Stimulated activated CD8-positive, alpha-beta memory T cell treated with anti-CD3 and anti-CD28 coated beads, Interleukin-4, amount 100 ng/mL, for 48 hours (primary cell): Measurements from ENCODE around the gene ARHGAP26.

Experiments used
- DNase-seq: peaks from one replicate; pipeline ENCODE4 v3.0.0-alpha.2; 2020

ARHGAP26 gene

DNA sequence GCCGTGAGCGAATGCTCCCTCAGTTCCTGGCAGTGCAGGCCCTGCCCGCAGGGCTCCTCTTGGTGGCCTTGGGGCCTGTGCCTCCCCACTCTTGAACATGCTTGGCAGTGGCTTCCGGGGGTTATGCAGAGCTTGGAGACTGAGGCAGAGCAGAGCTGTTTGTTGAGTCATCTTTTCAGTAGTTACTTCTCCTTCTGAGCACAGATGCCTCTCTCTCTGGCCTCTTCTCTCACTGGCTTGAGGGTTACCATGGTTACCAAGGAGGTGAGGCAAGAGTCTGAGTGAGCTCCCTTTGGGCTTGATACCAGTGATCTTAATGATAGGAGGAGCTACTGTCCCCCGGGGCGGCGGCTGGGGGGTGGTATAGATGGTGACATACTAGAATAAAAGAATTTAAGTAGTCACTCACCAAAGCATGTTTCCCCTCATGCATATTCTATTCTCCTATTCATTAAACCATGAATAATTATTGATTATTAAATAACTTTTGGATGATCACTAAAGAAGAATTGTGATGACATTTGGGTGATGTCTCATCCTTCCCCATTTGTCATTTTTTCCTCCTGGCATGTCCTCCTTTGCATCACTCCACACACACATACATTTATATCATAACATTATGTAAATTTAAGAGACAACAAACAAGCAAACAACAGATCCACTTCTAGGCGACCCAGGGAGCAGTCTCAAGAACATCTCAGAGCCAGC lies 111.1 kb downstream of the ARHGAP26 start:
- DNase-seq = no peak

DNA sequence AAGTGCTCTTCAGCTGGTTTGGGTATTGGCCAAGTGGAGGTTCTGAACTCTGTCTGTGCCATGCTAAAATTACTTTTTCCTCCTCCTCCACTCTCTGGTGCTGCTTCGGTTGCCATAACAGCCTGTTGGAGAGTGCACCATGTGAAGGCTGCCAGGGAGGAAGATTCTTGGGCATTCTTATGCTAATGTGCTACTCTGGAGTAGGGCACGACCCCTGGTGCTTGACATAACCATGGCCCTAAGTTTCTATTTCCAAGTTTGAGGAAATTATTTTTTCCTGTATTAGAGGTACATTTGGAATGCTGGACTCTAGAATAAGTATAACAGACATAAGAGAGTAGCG lies 111.6 kb downstream of the ARHGAP26 start:
- DNase-seq = no peak

DNA sequence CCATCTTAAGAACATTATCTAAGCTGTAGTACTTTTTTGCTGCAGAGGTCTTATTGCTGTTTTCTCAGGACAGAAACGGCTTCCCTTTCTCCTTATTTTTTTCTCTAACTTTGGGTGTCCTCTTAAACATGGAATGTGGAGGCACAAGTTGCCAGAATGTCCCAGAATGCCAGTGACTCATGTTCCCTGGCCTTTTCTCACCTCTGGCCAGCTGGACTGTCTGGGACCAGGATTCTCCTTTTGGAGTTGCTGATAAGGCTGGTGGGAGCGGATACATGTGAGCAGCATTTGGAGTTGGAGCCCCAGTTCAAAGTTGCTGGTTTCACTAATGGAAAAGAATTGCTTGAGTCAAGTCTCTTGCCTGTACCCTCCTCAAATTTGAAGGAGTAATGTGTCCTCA lies 112.8 kb downstream of the ARHGAP26 start:
- DNase-seq = no peak

DNA sequence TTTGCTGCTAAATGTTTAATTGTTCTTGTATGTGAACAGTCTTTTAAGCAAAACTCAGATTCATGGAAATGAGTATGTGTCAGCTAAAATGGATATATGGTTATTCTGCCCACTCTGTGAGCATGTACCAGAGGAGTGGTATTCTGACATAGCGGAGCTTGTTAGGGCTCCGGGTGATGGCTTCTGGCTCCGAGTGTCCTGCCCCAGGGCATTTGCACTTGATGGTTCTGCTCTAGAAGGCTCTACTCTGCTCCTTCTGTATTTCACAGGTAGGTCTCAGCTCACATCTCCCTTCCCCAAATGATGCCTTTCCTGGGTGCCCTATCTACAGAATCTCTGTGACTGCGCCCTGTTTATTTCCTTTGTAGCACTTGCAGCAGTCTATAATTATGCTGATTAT lies 113.3 kb downstream of the ARHGAP26 start:
- no peak for DNase-seq

DNA sequence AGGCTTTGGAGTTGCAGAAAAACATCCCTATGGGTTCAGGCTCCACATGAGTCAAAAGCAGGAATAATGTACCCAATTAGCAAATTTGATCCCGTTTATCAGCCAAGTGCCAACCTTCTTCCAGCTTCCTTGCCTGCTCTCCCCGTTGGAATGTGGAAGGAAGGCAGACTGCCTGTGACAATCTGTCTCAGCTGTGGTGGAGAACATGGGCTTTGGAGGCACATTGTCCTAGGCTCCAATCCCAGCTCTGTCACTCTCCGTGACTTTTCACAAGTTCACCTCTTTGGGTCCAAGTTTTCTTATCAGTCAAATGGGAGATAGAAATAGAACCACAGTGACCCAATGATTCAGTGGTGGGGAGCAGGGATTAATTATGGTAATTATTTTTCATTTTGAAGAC lies 113.9 kb downstream of the ARHGAP26 start:
- no peak for DNase-seq

DNA sequence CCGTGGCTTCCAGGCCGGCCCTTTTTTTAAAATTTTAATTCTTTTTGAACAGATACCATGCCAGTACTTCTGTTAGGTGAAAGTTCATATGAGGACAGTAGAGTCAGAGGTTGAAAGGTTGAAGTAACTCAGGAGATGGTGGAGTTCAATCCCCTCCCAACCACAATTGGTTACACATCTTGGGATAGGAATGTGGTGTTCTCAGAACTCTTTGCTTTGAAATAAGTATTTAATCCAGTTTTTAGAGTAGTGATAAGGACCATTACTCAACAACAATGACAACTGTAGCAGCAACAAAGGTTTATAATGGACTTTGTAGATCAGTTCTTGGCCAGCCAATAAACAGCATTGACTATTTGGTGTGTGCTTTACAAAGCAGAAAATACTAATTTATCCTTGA lies 116.0 kb downstream of the ARHGAP26 start:
- DNase-seq = no peak

DNA sequence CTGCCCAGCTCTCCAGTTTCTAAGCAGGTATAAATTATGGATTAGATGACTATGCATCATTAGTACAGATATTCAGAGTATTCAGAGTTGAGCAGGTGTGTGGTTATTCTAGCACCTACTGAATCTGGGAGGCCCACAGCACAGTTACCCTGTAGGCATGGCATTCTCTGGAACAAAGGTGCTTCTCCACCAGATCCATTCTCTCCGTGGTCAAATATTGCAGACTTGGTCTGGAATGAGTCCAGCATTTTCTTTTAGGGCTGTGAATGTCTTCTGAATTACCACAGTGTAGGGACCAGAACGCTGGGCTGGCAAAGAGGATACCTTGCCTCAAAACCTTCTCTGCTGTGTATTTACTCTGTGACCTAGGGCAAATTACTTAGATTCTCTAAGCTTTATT lies 116.8 kb downstream of the ARHGAP26 start:
- DNase-seq = no peak

DNA sequence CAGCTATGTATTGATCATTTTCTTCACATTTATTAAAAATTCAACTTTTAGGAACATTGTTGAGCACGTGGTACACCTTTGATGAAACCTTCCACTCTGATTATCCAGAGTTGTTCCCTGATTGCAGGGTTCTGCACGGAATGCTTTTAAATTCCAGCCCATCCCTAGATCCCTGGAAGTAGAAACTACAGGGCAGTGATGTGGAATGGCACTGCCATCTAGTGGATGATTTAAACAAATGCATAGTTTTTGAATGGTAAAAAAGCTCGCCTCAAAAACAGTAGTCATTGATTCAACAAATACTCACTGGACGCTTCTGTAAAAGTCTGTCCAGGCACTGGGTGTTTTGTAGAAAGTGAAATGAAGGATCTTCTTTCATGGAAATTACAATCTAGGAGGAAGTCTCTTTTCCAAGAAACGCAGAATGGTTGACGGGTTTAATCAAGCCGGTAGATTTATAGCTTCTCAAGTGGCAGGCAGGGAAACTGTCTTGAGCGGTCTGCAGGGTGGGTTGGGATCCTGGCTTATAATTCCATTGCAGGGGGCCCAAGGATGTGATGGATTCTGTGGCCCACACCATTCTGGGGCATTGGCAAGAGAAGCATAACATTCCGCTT lies 118.4 kb downstream of the ARHGAP26 start:
- DNase-seq = no peak

DNA sequence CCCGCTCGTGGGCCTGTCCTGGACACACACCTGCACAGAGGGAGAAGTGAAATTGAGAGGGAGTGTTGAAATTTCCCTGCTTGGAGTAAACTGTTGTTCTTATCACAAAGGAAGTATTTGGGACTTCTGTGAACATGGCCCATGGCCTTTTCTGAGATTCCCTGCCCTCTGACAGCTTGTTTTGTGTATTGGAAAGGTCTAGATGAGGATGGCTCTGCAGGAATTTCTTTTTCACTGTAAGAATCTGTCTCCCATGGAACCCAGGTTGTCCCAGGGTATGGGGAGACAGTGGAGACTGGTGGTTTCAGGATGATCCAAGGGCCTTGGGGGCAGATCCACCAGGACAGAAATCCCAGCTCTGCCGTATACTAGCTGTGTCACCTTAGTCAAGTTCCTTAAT lies 121.8 kb downstream of the ARHGAP26 start:
- DNase-seq = no peak

DNA sequence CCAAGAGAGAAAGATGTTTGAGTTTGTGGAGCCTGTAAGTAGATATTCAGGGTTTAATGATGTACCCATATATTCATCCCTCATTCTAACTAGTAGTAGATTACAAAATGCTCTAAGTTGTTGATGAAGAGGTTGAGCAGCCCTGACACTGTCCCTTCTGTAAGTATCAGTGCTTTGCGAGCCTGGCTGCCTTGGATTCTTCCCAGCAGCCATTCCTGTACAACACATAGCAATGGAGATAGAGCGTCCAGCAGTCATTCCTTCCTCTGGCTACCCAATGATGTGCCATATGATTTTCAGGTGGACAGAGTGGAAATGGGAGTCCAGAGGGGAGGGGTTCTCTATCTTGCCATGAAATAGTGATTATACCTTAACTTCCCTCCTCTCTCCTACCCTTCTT lies 124.1 kb downstream of the ARHGAP26 start:
- DNase-seq = no peak

DNA sequence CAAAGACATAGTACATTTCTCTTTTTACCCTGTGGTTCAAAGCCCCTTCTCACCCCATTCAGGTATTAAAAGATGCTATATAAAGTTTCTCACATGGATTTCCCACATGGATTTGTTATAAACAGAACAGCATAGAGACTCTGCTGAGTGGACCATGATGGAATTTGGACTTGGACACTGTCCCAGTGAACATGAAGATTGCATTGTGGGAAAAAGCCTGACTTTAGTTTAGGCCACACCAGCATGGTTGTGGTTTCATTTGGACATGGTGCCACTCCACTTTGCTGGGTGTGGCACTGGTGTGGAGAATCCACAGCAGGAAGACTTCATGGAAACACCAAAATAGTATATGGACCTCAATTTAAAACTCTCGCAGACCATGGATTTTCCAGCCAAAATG lies 124.6 kb downstream of the ARHGAP26 start:
- DNase-seq = no peak

DNA sequence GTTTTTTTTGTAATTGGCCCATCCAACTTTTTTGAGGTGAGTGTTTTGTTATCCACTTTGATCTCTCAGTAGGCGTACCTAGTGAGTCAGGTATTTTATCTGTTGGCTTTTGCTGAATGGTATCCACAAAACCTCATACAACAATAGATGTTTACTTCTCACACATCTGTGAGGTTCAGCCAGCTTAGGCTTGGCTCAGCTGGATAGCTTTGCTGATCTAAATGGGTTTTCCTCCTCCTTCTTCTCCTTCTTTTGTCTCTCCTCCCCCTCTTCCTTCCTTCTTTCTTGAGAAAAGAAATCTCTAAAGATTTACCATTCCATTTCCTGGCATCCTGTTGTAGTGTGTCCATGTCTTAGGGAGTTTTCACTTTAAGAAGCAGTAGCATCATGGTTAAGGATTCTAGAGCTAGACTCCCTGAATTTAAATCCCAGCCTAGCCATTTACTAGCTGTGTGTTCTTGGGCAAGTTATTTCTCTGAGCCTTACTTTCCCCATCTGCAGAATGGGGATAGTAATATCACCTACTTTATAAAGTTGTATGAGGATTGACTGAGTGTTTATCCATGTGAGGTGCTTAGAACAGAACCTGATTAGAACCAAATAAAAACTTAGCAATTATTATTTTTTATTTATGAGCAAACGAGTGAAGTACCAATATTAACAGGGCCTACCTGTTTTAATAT lies 126.3 kb downstream of the ARHGAP26 start:
- DNase-seq = no peak

DNA sequence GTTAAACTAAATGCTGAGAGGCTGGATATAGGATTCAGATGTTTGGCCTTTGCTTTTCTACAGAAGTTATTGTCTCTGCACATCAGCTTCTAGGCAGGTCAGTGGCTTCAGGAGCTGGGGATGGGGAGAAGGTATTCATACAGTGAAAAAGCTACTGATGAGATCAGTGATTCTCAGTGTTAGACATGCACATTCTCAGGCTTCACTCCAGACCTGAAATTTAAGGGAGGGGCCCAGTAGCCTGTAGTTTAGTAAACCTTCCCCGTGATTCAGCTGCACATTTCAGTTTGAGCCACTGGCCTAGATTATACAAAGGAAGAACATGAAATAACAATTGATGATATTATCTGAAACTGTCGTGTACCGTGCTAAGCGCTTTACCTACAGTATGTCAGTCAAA lies 127.2 kb downstream of the ARHGAP26 start:
- DNase-seq = no peak

DNA sequence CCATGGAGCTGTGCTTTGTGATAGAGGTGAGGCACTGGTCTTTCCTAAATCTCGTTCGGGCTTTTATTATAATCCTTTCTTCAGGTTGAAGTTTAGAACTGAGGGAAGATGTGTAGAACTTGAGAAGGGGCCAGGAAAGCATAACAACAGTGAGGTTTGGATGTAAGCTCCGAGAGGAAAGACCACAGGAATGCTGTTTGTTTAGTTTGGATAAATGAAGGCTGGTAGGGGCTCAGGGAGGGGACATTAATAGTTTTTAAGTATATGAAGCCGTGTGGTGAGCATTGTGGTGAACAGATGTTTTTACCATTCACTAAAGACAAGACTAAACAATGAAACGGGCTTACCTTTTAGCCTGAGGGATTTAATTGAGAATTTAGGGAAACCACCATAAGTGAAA lies 130.8 kb downstream of the ARHGAP26 start:
- DNase-seq = no peak

DNA sequence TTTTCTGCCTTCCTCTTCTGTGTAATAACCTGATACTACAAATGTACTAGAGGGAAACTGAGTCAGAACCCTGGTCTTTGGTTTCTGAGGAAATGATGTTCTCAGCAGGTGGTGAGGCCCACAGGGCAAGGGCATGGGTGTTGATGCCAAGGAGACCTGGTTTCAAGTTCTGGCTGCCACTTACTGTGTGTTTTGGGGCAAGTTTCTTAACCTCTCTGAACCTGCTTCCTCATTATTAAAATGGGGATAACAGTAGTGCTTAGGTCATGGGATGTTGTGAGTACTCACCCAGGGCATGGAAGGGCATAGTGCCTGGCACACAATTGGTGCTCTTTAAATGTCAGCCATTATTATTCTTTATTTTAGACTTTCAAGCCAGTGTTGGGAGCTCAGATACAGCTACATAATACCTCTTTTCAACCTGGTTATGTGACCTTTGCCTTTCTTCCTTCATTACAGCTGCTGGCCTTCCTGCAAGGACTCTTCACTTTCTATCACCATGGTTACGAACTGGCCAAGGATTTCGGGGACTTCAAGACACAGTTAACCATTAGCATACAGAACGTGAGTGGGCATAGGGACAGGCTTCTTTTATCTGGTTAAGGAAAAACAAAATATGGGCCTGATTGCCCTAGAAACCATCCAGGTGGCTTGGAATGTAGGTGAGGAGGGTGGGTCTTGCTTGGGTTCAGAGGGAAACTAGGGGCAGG lies 131.5 kb downstream of the ARHGAP26 start:
- DNase-seq = no peak

DNA sequence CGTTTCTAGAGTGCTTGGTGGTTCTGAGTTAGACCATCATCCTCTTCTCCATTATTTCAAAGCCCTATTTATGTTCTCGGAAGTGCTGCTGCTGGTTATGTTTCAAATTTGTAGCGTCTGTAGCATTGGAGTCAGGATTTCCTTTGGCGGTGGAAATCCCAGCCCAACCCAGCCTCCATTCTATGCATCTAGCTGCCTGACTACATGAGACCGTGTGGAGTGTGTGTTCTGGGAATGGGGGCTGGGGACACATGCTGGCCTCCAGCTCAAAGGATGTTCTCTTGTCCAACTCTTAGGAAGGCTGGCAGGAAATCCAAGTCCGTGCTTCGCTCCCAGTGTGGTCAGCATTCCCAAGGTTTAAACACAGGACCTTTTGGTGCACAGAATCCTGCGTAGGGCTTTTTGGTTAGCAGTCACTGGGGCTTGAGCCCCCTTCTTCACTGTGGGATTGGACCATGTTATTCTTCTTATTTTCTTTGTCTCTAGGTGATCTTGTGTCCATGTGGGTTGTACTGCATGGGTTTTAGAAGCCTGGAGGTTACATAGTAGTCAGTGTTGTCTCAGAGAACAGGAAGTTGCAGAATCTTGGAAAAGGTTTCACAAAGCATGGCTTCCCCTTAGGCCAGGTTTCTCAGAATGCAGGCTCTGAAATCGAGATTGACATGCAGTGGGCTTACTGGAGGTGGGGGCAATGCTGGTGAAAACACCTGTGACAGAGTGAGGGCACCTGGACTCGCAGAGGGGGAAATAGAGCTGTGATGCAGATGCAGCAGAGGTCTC lies 132.2 kb downstream of the ARHGAP26 start:
- DNase-seq = no peak

DNA sequence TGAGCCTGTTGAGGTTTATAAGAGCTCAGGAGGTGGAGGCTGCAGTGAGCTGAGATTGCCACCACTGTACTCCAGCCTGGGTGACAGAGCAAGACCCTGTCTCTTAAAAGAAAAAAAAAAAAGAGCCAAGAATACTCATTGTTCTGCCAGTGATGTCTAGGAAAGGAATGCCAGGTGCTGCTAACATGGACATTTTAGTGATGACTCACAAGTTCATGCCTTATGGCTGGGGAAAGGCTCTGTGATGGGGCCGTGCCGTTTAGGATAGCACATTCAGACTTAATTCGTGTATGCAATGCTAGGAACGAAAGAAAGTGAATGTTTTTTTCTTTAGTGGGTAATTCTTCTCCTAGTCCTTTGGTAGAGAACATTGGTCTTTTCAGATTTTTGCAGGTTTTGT lies 134.2 kb downstream of the ARHGAP26 start:
- DNase-seq = no peak

DNA sequence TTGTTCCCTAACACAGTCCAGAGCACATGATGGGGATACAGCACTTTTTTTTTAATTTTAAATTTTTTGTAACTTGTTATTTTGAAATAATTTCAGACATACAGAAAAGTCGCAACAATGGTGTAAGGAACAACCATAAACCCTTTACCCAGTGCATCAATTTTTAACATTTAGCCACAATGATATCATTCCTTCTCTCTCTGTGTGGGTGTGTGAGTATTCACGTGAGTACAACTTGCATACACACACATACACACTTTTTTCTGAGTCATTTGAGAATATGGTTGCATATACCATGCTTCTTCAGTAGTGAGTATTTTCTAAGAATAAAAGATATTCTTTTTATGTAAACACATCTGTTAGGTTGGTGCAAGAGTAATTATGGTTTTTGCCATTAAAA lies 135.2 kb downstream of the ARHGAP26 start:
- no peak for DNase-seq

DNA sequence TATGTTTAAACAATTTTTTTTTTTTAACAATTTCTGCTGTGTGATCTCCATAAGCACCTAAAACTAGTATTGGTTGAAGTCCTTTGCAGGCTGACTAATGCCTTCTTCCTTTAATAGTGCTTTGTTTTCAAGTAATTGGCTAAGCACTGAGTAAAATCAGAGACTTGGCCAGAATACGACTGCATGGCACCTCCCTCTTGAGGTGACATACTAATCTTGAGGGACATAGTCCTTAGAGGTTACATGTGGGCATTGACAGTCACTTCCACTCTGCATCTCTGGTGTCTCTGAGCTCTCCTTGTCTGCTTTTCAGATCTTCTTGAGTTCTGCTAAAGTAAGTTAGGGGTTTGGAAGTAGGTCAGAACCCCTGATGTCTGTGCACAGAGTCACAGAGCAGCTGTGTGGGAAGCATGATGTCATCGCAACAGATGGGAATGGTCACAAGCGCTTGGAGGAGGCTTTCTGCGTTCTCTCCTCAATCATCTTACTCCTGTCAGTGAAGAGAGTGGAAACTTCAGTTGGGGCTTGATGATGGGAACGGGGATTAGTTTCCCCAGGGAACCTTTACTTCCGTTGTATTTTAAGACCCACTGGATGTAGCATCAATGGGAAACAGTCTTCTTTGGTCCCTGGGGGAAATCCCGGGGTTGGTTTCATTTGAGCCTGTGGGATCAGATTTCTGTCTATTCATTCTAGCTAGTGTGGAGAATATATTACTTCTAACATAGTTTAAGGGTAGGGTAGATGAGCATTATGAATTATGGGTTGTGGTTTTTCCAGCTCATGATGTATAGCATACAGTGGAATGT lies 136.9 kb downstream of the ARHGAP26 start:
- DNase-seq = no peak

DNA sequence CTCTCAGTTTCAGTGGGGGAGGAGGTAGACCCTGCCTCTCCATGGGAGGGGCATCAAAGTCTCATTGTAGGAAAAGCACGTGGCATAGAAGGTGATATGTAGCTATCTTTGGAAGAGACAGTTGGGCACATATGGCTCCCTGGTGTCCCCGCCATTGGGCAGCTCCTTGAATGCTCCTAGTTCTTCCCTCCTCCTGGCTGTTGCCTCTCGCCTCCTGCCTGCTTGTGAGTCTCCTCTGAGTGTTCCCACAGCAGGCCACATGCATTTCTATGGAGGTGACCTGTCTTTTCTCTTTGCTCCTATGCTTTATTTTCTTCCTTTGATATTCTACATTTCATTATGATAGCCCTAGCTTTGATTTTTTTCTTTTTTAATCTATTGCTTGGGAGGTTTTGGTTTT lies 138.5 kb downstream of the ARHGAP26 start:
- no peak for DNase-seq

DNA sequence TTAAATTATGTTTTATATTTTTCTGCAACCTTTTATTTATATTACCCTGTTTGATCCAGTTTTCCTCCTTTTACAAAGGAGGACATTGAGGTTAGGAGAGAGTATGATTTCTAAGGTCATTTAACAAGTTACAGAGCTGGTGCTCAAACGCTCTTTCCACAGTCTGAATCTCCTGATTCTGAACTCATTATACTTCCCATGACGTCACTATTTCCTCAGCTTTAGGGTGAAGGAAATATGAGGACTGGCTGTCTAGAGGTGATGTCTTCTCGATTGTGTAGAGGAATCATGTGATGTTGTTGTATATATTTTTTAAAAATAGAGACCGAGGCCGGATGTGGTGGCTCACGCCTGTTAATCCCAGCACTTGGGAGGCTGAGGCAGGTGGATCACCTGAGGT lies 140.0 kb downstream of the ARHGAP26 start:
- DNase-seq = no peak

DNA sequence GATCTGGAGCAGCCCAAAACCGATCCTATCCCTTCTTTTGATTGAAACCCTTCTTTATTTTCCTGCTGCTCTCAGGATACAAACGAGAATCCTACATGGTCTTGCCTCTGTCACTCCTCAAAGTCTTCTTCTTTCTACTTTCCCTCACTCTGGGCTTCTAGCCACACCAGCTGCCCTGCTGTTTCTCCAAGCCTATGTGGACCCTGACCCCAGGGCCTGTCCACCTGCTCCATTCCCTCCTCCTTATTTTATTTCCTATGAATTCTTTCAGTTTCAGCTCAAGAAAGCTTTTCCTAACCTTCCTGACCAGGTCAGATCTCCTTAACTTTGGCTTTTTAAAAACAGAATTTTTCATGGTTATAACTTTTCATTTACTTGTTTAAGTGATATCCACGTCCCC lies 141.0 kb downstream of the ARHGAP26 start:
- DNase-seq = no peak
